ENCODE results near the gene LRRC23. TPM values are rescaled to one million over a fixed set of nuclear protein-coding genes. Genes with fewer than 3 reads are reported as not detected.
A peak's percentile ranks its signal among the peaks of the same experiment; 100 is the strongest.

LRRC23 gene
- total RNA-seq, 1 donor from 2014 or later = 8.6 TPM

- intact Hi-C loops (cut with DNase I) = no loop called here
- peak overlapping the region; percentile 46 for H3K27ac ChIP-seq
- no peaks in the 10 kb centered on the region for H3K9me3 ChIP-seq
- peaks cover 31% of the 10 kb centered on the region for H3K4me1 ChIP-seq
- H3K4me3 ChIP-seq = no peak overlapping the region
- DNase-seq (ENCODE audit: extremely low spot score in 2 of 2) = no peak
- no peaks in the 10 kb centered on the region for H3K27me3 ChIP-seq
- H3K36me3 ChIP-seq = no peaks in the 10 kb centered on the region
- TF ChIP-seq POLR2AphosphoS5 (IDR thresholded peaks at IDR 0.05; ENCODE audit: insufficient read depth in 1 of 2, low read depth in 1 of 2) (no peak), POLR2A (IDR thresholded peaks at IDR 0.05) (no peak), CTCF (IDR thresholded peaks at IDR 0.05) (no peak)
These were observed 53.4 kb downstream of the LRRC23 start for GRCh38 chr12:6957741-6958608.

GRCh38 chr12:6958609-6959057 is 54.0 kb downstream of the LRRC23 start:
- intact Hi-C loops (cut with DNase I) = no loop called here
- Histone ChIP-seq H3K9me3 (no peaks in the 10 kb centered on the region), H3K4me1 (peaks cover 31% of the 10 kb centered on the region), H3K4me3 (no peak overlapping the region), H3K36me3 (no peaks in the 10 kb centered on the region), H3K27ac (peak overlapping the region; percentile 46), H3K27me3 (no peaks in the 10 kb centered on the region)
- TF ChIP-seq CTCF (IDR thresholded peaks at IDR 0.05) (no peak), POLR2AphosphoS5 (IDR thresholded peaks at IDR 0.05; ENCODE audit: insufficient read depth in 1 of 2, low read depth in 1 of 2) (no peak), POLR2A (IDR thresholded peaks at IDR 0.05) (no peak)
- no peak for DNase-seq (ENCODE audit: extremely low spot score in 2 of 2)

DNA sequence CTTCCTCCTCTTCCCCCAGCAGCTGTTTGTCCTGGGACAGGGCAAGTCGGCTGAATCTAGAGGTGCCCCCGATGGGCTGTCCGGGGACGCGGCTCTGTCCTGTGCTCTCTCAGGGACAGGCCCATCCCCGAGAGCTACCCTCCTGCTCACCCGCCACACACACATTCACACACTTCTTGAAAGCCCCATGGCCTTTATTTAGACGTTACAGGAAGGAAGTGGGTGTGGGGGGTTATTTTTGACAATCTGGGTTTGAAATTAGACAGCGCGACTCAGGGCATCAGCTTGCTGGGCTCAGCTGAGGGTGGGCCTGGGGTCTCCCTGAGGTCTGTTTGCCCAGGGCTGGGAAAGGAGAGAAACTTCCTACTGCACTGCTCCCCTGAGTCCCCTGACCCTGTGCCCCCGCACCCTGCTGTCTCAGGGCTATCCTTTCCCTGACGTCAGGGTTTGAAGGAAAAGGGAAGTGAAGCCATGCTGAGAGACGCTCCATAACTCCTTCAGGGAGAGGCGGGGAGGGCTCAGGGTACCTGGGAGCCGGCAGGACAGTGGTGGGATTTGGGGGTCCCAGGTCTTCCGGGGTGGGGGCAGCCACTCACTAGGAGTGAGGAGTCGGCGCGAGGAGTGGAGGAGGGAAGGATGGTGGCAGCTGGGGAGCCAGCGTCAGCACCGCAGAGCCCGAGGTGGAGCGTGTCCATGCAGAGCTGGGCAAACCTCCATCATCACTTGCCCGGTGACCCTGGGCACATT is 54.6 kb downstream of the LRRC23 start:
- TF ChIP-seq CTCF (IDR thresholded peaks at IDR 0.05) (no peak), POLR2AphosphoS5 (IDR thresholded peaks at IDR 0.05; ENCODE audit: insufficient read depth in 1 of 2, low read depth in 1 of 2) (no peak), POLR2A (IDR thresholded peaks at IDR 0.05) (no peak)
- no peak for DNase-seq (ENCODE audit: extremely low spot score in 2 of 2)
- H3K27me3 ChIP-seq = no peaks in the 10 kb centered on the region
- no peaks in the 10 kb centered on the region for H3K9me3 ChIP-seq
- no peak overlapping the region for H3K4me3 ChIP-seq
- no peaks in the 10 kb centered on the region for H3K36me3 ChIP-seq
- peak overlapping the region; percentile 46 for H3K27ac ChIP-seq
- intact Hi-C loops (cut with DNase I) = no loop called here
- peaks cover 27% of the 10 kb centered on the region for H3K4me1 ChIP-seq

GRCh38 chr12:6959805-6960592 is 55.4 kb downstream of the LRRC23 start:
- Histone ChIP-seq H3K4me1 (peaks cover 28% of the 10 kb centered on the region), H3K27me3 (no peaks in the 10 kb centered on the region), H3K36me3 (no peaks in the 10 kb centered on the region), H3K4me3 (no peak overlapping the region), H3K27ac (peak overlapping the region; percentile 1), H3K9me3 (no peaks in the 10 kb centered on the region)
- intact Hi-C loops (cut with DNase I) = no loop called here
- TF ChIP-seq POLR2A (IDR thresholded peaks at IDR 0.05) = no peak
- no peak for TF ChIP-seq POLR2AphosphoS5 (IDR thresholded peaks at IDR 0.05; ENCODE audit: insufficient read depth in 1 of 2, low read depth in 1 of 2)
- no peak for TF ChIP-seq CTCF (IDR thresholded peaks at IDR 0.05)
- DNase-seq (ENCODE audit: extremely low spot score in 2 of 2) = no peak

Measured in vagina (tissue), 2 donors.